Activated CD4-positive, alpha-beta T cell treated with anti-CD3 and anti-CD28 coated beads for 48 hours (primary cell): ENCODE results near the gene IER3.

ENCODE experiments used
- DNase-seq: peaks from one replicate; pipeline ENCODE4 v3.0.0-alpha.2; 2020

The IER3 gene

GRCh38 chr6:30744054-30744805 lies at the start of gene IER3:
Gene IER3 (minus strand): TSS chr6:30744547. CDS start chr6:30744518, 29 bp downstream.
- DNase-seq, result peak; percentile 91

GRCh38 chr6:30793521-30794194 lies 49.3 kb upstream of the IER3 start:
- DNase-seq, result no peak

- no peak for DNase-seq
Observed at GRCh38 chr6:30792786-30793185, 48.4 kb upstream of the IER3 start.

GRCh38 chr6:30790724-30791383 lies 46.5 kb upstream of the IER3 start:
- DNase-seq, result no peak

GRCh38 chr6:30789606-30790005 lies 45.3 kb upstream of the IER3 start:
- no peak for DNase-seq

- DNase-seq, result no peak
Observed at GRCh38 chr6:30787954-30788353, 43.6 kb upstream of the IER3 start.

- DNase-seq, result no peak
Observed at GRCh38 chr6:30782425-30783014, 38.2 kb upstream of the IER3 start.

- peak; percentile 56 for DNase-seq
Observed at GRCh38 chr6:30781743-30782424, 37.5 kb upstream of the IER3 start.

GRCh38 chr6:30781395-30781742 lies 37.0 kb upstream of the IER3 start:
- no peak for DNase-seq

GRCh38 chr6:30780642-30780920 lies 36.2 kb upstream of the IER3 start:
- DNase-seq, result no peak

- DNase-seq, result no peak
Observed at GRCh38 chr6:30779850-30780641, 35.7 kb upstream of the IER3 start.

GRCh38 chr6:30778001-30778635 lies 33.8 kb upstream of the IER3 start:
- no peak for DNase-seq

GRCh38 chr6:30777155-30777485 lies 32.8 kb upstream of the IER3 start:
- DNase-seq, result no peak

GRCh38 chr6:30776390-30777154 lies 32.2 kb upstream of the IER3 start:
- DNase-seq, result no peak

- DNase-seq, result no peak
Observed at GRCh38 chr6:30775104-30775503, 30.8 kb upstream of the IER3 start.

GRCh38 chr6:30774701-30775100 lies 30.4 kb upstream of the IER3 start:
- DNase-seq, result no peak

GRCh38 chr6:30770592-30770991 lies 26.2 kb upstream of the IER3 start:
- no peak for DNase-seq

- DNase-seq, result no peak
Observed at GRCh38 chr6:30769853-30770524, 25.6 kb upstream of the IER3 start.

- peak; percentile 89 for DNase-seq
Observed at GRCh38 chr6:30769088-30769852, 24.9 kb upstream of the IER3 start.

GRCh38 chr6:30768634-30769087 lies 24.3 kb upstream of the IER3 start:
- peak; percentile 52 for DNase-seq
